22Rv1 (cell line): ENCODE data around the gene CCHCR1.

Experiments
- H3K27ac ChIP-seq: fragments of 450-650 bp; 2 replicates; pipeline ENCODE4 v1.5.1; 2017
- ZFX ChIP-seq: fragments of 450-650 bp; IDR thresholded peaks from 2 replicates; pipeline ENCODE4 v1.6.1; 2017; ENCODE audit warnings: antibody characterized with exemption, borderline replicate concordance
- TF ChIP-seq, protein P1 (sequence below): fragments of 450-650 bp; IDR thresholded peaks from 2 replicates; pipeline ENCODE4 v1.5.1; 2017; ENCODE audit warnings: mild to moderate bottlenecking

CCHCR1 gene

DNA sequence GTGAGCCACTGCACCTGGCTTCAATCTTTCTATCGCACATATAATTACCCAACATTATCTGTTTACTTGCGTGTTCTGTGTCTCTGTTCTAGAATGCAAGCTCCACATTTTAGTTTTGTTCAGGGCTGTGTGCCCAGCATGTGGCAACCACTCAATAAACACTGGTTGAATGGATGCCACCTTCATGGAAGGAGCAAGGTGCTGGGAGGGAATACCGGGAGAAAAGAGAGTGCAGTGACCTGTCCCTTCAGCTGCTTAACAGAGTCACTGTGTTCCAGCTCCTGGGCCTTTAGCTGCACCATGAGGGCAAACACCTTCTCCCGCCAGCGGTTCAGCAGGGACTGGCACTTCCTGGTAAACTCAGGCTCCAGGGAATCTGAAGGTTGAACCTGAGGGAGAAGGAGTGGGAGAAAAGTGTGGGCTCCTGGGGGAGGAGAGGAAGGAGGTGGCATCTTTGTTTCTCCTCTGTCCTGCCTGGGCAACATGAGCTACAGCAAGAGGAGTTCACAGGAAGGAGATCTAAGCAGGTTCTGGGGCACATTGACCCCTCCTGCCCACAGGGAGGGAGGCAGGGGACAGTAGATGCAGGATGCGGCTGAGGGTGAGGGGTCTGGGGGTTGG lies 7.7 kb downstream of the CCHCR1 start:
- H3K27ac ChIP-seq: no peak overlapping the region
- no peak for TF ChIP-seq ZFX
- TF ChIP-seq, protein P1, sequence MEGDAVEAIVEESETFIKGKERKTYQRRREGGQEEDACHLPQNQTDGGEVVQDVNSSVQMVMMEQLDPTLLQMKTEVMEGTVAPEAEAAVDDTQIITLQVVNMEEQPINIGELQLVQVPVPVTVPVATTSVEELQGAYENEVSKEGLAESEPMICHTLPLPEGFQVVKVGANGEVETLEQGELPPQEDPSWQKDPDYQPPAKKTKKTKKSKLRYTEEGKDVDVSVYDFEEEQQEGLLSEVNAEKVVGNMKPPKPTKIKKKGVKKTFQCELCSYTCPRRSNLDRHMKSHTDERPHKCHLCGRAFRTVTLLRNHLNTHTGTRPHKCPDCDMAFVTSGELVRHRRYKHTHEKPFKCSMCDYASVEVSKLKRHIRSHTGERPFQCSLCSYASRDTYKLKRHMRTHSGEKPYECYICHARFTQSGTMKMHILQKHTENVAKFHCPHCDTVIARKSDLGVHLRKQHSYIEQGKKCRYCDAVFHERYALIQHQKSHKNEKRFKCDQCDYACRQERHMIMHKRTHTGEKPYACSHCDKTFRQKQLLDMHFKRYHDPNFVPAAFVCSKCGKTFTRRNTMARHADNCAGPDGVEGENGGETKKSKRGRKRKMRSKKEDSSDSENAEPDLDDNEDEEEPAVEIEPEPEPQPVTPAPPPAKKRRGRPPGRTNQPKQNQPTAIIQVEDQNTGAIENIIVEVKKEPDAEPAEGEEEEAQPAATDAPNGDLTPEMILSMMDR: no peak

DNA sequence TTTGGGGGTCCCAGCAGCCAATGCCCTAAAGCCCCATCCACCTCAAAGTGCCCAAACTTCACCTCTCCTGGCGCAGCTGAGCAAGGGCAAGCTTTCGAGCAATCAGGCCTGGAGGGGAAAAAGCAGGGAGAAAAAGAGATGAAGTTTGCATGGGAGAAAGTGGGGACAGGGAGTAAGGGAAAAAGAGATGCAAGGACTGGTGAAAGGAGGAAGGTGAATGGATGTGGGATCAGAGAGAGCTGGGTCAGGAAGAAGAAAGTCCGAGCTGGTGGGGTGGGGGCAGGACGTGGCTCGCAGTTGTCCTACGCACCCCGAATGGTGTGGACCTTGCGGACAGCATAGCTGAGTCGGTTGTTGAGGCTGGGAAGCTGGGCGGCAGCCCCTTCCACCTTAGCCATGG lies 12.2 kb downstream of the CCHCR1 start:
- H3K27ac ChIP-seq: no peak overlapping the region
- TF ChIP-seq, protein P1: no peak
- TF ChIP-seq ZFX: no peak

DNA sequence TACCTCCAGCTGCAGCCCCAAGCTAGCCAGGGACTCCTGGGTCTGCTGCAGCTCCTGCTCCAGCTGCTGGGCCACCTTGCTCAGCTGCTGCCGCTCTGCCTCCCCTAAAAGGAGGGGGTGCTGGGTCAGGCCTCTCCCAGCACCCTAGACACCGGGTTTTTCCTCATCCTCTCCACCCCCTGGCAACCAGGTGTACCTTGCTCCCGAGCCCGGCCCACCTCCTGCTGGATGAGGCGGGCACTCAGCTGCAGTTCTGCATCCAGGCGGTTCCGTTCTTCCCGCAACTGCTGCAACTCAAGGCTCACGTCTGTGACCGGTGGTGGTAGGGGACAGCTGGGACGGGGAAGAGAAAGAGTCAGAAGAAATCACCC lies 12.6 kb downstream of the CCHCR1 start:
- no peak overlapping the region for H3K27ac ChIP-seq
- TF ChIP-seq, protein P1: no peak
- TF ChIP-seq ZFX: no peak

DNA sequence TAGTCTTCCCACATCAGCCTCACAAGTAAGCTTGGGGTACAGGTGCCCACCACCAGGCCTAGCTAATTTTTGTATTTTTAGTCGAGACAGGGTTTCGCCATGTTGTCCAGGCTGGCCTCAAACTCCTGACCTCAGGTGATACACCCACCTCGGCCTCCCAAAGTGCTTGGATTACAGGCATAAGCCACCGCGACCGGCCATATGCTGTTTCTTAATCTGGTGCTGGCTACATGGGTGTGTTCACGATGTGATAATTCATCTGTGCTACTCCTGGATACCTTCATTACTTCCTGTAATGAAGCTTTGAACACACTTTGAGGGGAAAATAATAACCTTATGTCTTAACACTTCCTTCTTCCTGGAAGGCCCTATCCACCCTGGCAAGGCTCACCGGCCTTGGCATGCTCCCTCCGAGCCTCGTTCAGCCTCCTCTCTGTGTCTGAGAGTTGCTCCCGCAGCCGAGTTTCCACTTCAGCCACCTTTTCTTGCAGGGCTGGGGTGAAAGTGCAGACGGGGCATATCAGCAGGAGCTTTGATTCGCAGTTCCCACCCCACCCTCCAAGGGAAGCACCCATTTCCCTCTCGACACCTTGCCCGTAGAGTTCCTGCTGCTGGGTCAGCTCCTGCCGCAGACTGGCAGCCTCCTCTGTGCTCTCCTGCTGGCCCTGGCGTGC lies 13.2 kb downstream of the CCHCR1 start:
- no peak overlapping the region for H3K27ac ChIP-seq
- TF ChIP-seq ZFX: no peak
- TF ChIP-seq, protein P1: no peak

DNA sequence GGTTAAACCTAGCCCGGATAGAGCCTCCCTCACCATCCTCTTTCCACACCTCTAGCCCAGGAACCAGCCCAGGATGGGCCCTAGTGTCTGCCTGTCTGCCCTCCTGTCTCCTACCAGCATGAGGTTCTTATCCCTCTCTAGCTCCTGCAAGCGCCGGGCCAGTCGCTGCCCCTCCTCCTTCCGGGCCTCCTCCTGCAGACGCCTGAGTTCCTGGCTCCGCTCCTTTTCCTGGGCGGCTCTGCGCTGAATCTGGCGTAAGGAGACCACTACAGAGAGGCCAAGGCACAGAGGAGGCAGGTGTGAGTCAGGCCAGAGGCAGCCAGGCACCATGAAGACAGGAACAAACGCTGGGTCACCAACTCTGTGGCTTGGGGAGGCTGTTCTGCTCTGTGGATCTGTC lies 14.5 kb downstream of the CCHCR1 start:
- TF ChIP-seq, protein P1: no peak
- no peak for TF ChIP-seq ZFX
- no peak overlapping the region for H3K27ac ChIP-seq

DNA sequence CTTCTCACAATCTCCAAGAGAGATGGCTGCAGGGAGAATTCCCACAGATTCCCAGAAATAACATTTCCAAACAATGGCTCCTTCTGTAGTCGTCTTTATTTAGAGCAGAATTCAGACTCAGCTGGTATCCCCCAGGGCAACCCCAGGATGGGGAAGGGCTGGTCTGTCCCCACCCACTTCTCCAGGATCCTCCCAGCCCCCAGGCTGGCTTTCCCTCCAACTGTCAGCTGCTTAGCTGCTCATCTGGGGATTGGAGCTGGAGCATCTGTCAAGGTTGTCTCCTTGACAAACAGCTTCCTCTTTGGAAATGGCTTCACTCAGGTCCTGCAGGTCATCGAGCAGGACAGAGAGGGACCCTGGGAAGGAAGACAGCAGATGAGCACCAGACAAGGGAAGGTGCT lies 15.2 kb downstream of the CCHCR1 start:
- TF ChIP-seq, protein P1: no peak
- TF ChIP-seq ZFX: no peak
- H3K27ac ChIP-seq: no peak overlapping the region

DNA sequence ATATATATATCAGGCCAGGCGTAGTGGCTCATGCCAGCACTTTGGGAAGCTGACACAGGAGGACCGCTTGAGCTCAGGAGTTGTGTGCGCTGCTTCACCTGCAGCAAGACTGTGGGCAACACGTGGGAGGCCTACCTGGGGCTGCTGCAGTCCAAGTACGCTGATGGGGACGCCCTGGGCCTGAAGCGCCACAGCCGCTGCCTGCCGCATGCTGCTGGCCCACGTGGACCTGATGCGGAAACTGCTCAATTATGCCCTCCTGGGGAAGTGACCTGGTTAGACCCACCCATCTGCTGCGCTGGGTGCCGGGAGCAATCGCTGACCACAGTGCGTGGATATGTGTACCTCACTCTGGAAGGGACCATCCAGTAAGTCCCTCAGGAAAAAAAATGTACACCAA lies 17.0 kb downstream of the CCHCR1 start:
- H3K27ac ChIP-seq: no peak overlapping the region
- TF ChIP-seq, protein P1: no peak
- TF ChIP-seq ZFX: no peak
